ENCODE data around the gene PLK4. TPM values are rescaled to one million over a fixed set of nuclear protein-coding genes. Genes with fewer than 3 reads are reported as not detected.
"Not testable (repeated sequence)": the region's sequence is repeated elsewhere in the genome, so short reads cannot be mapped to it uniquely, and the experiment has no call there.

Gene PLK4
- total and polyA plus RNA-seq, 5 donors from 2014 or later = 1.3 to 13.8 (median 2.8) TPM

- Mint-ChIP-seq H3K27ac (no peak overlapping the region), H3K4me1 (no peaks in the 10 kb centered on the region), H3K9me3 (peaks cover 0 to 2% (median 0%) of the 10 kb centered on the region in 7 donors), H3K27me3 (peaks cover under 1% of the 10 kb centered on the region), H3K4me3 (no peak overlapping the region), H3K36me3 (peaks cover 24% of the 10 kb centered on the region)
- Histone ChIP-seq H3K27me3 (ENCODE audit: control insufficient read depth, insufficient read depth, low read length) (no peaks in the 10 kb centered on the region), H3K36me3 (ENCODE audit: control insufficient read depth, insufficient read depth, low read length) (peaks cover 38% of the 10 kb centered on the region), H3K4me1 (ENCODE audit: control insufficient read depth, insufficient read depth, low read length, poor library complexity, severe bottlenecking) (no peaks in the 10 kb centered on the region), H3K27ac (ENCODE audit: insufficient read depth, low read length, poor library complexity, severe bottlenecking) (no peak overlapping the region), H3K4me3 (ENCODE audit: low read depth, low read length) (no peak overlapping the region), H3K9me3 (ENCODE audit: control insufficient read depth in 2 of 2, low read length in 2 of 2) (no peaks in the 10 kb centered on the region)
- no peak for DNase-seq
- no peak for ATAC-seq (ENCODE audit: low read depth in 2 of 2)
Observed at GRCh38 chr4:127916512-127916911, 35.8 kb downstream of the PLK4 start.

DNA sequence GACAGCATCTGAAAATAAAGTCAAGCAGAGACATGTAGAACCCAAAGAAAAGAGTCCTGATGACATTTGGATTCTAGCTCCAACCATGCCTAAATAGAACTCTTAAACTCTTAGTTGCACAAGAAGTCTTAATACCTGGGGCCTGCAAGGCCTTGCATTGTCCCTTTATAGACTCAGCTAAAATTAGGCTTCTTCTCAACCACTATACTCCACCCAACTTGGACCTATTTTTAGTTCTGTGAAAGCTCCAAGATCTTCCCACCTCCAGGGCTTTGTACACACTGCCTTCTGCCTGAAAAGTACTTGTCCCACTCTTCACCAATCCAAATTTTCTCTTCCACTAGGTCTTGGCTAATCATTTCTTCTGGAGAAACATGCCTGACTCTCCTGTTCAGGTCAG, 36.5 kb downstream of the PLK4 start:
- Histone ChIP-seq H3K4me1 (ENCODE audit: control insufficient read depth, insufficient read depth, low read length, poor library complexity, severe bottlenecking) (no peaks in the 10 kb centered on the region), H3K9me3 (ENCODE audit: control insufficient read depth in 2 of 2, low read length in 2 of 2) (no peaks in the 10 kb centered on the region), H3K36me3 (ENCODE audit: control insufficient read depth, insufficient read depth, low read length) (peaks cover 43% of the 10 kb centered on the region), H3K4me3 (ENCODE audit: low read depth, low read length) (no peak overlapping the region), H3K27ac (ENCODE audit: insufficient read depth, low read length, poor library complexity, severe bottlenecking) (no peak overlapping the region), H3K27me3 (ENCODE audit: control insufficient read depth, insufficient read depth, low read length) (no peaks in the 10 kb centered on the region)
- no peaks in the 10 kb centered on the region for H3K4me1 Mint-ChIP-seq
- H3K4me3 Mint-ChIP-seq = no peak overlapping the region
- peaks cover 24% of the 10 kb centered on the region for H3K36me3 Mint-ChIP-seq
- DNase-seq (no peak), ATAC-seq (ENCODE audit: low read depth in 2 of 2) (no peak)
- no peaks in the 10 kb centered on the region for H3K27me3 Mint-ChIP-seq
- peaks cover 0 to 2% (median 0%) of the 10 kb centered on the region in 7 donors for H3K9me3 Mint-ChIP-seq
- H3K27ac Mint-ChIP-seq = no peak overlapping the region

DNA sequence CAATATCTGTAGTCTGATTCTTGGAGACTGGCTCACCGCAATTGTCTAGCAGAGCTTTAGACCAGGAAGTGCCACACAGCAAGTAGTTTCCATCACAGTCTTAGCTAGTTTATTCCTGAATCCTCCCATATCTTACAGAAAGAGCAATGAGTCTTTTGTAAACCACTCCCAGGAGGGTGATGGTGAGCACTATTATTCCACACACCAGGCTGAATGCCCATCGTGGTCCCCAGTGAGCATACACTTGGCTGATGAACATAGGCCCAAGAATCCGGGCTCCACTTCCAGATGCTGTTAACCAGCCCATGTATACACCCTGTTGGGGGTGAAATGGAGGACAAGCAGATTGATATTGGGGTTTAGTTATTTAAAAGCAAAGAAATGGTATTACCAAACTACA, 39.8 kb downstream of the PLK4 start:
- H3K9me3 ChIP-seq (ENCODE audit: control insufficient read depth in 2 of 2, low read length in 2 of 2) = no peaks in the 10 kb centered on the region
- no peak for DNase-seq
- no peaks in the 10 kb centered on the region for H3K27me3 ChIP-seq (ENCODE audit: control insufficient read depth, insufficient read depth, low read length)
- H3K27me3 Mint-ChIP-seq = no peaks in the 10 kb centered on the region
- H3K27ac Mint-ChIP-seq = no peak overlapping the region
- ATAC-seq (ENCODE audit: low read depth in 2 of 2) = no peak
- no peak overlapping the region for H3K27ac ChIP-seq (ENCODE audit: insufficient read depth, low read length, poor library complexity, severe bottlenecking)
- H3K4me3 Mint-ChIP-seq = no peak overlapping the region
- no peaks in the 10 kb centered on the region for H3K4me1 ChIP-seq (ENCODE audit: control insufficient read depth, insufficient read depth, low read length, poor library complexity, severe bottlenecking)
- peaks cover 0 to 2% (median 0%) of the 10 kb centered on the region in 7 donors for H3K9me3 Mint-ChIP-seq
- no peak overlapping the region for H3K4me3 ChIP-seq (ENCODE audit: low read depth, low read length)
- peaks cover 0 to 11% (median 4%) of the 10 kb centered on the region in 4 donors for H3K4me1 Mint-ChIP-seq
- H3K36me3 Mint-ChIP-seq = peaks cover 47% of the 10 kb centered on the region
- peaks cover 50% of the 10 kb centered on the region for H3K36me3 ChIP-seq (ENCODE audit: control insufficient read depth, insufficient read depth, low read length)

GRCh38 chr4:127922226-127922625, 41.5 kb downstream of the PLK4 start:
- peaks cover 0 to 2% (median 0%) of the 10 kb centered on the region in 7 donors for H3K9me3 Mint-ChIP-seq
- H3K36me3 Mint-ChIP-seq = peaks cover 55% of the 10 kb centered on the region
- H3K36me3 ChIP-seq (ENCODE audit: control insufficient read depth, insufficient read depth, low read length) = peaks cover 52% of the 10 kb centered on the region
- ATAC-seq (ENCODE audit: low read depth in 2 of 2) (no peak), DNase-seq (no peak)
- H3K27me3 Mint-ChIP-seq = no peaks in the 10 kb centered on the region
- H3K27ac Mint-ChIP-seq = no peak overlapping the region
- H3K4me1 Mint-ChIP-seq = peaks cover 0 to 11% (median 4%) of the 10 kb centered on the region in 4 donors
- H3K27me3 ChIP-seq (ENCODE audit: control insufficient read depth, insufficient read depth, low read length) = no peaks in the 10 kb centered on the region
- H3K4me3 Mint-ChIP-seq = no peak overlapping the region
- H3K4me3 ChIP-seq (ENCODE audit: low read depth, low read length) = no peak overlapping the region
- no peak overlapping the region for H3K27ac ChIP-seq (ENCODE audit: insufficient read depth, low read length, poor library complexity, severe bottlenecking)
- no peaks in the 10 kb centered on the region for H3K9me3 ChIP-seq (ENCODE audit: control insufficient read depth in 2 of 2, low read length in 2 of 2)
- no peaks in the 10 kb centered on the region for H3K4me1 ChIP-seq (ENCODE audit: control insufficient read depth, insufficient read depth, low read length, poor library complexity, severe bottlenecking)

DNA sequence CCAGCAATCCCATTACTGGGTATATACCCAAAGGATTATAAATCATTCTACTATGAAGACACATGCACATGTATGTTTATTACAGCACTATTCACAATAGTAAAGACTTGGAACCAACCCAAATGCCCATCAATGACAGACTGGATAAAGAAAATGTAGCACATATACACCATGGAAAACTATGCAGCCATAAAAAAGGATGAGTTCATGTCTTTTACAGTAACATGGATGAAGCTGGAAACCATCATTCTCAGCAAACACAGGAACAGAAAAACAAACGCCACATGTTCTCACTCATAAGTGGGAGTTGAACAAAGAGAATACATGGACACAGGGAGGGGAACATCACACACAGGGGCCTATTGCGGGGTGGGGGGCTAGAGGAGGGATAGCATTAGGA, 45.0 kb downstream of the PLK4 start:
- Mint-ChIP-seq H3K4me1 (peaks cover 0 to 13% (median 4%) of the 10 kb centered on the region in 4 donors), H3K36me3 (peaks cover 46% of the 10 kb centered on the region)
- not testable (repeated sequence) for ATAC-seq (ENCODE audit: low read depth in 2 of 2); H3K9me3 Mint-ChIP-seq; DNase-seq; H3K4me3 Mint-ChIP-seq; H3K4me3 ChIP-seq (ENCODE audit: low read depth, low read length); H3K27ac Mint-ChIP-seq; H3K27ac ChIP-seq (ENCODE audit: insufficient read depth, low read length, poor library complexity, severe bottlenecking); H3K27me3 Mint-ChIP-seq; H3K27me3 ChIP-seq (ENCODE audit: control insufficient read depth, insufficient read depth, low read length); H3K4me1 ChIP-seq (ENCODE audit: control insufficient read depth, insufficient read depth, low read length, poor library complexity, severe bottlenecking); H3K9me3 ChIP-seq (ENCODE audit: control insufficient read depth in 2 of 2, low read length in 2 of 2)
- H3K36me3 ChIP-seq (ENCODE audit: control insufficient read depth, insufficient read depth, low read length) = peaks cover 41% of the 10 kb centered on the region

DNA sequence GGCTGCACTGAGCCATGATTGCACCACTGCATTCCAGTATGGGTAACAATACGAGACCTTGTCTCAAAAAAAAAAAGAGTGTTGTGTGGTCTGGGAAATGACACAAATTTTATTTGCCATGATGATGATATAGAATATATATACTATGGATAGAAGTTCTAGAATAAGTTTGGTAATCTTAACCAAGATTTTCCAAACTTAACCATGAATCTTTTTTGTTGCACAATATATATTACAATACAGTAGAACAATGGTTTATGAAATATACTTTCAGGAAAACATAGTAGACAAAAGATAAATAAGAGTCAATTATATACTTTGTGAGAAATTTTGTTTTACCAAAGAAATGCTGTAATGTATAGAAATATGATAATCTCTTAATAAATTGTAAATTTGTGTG, 49.5 kb downstream of the PLK4 start:
- Mint-ChIP-seq H3K4me1 (peaks cover 0 to 5% (median 3%) of the 10 kb centered on the region in 4 donors), H3K27ac (no peak overlapping the region)

DNA sequence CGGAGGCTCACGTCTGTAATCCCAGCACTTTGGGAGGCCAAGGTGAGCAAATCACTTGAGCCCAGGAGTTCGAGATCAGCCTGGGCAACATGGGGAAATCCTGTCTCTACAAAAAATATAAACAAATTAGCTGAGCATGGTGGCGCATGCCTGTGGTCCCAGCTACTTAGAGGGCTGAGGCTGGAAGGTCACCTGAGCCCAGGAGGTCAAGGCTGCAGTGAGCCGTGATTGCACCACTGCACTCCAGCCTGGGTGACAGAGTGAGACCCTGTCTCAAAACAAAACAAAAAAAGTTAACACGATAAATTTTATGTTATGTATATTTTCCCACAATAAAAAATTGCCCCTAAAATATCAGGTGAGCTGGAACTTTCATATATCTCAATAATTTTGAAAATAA, 51.1 kb downstream of the PLK4 start:
- not testable (repeated sequence) for H3K27me3 Mint-ChIP-seq; H3K27me3 ChIP-seq (ENCODE audit: control insufficient read depth, insufficient read depth, low read length); ATAC-seq (ENCODE audit: low read depth in 2 of 2); DNase-seq; H3K4me1 Mint-ChIP-seq; H3K4me3 Mint-ChIP-seq; H3K4me1 ChIP-seq (ENCODE audit: control insufficient read depth, insufficient read depth, low read length, poor library complexity, severe bottlenecking); H3K27ac ChIP-seq (ENCODE audit: insufficient read depth, low read length, poor library complexity, severe bottlenecking); H3K9me3 Mint-ChIP-seq; H3K4me3 ChIP-seq (ENCODE audit: low read depth, low read length); H3K27ac Mint-ChIP-seq; H3K9me3 ChIP-seq (ENCODE audit: control insufficient read depth in 2 of 2, low read length in 2 of 2)
- H3K36me3 ChIP-seq (ENCODE audit: control insufficient read depth, insufficient read depth, low read length) = peaks cover 11% of the 10 kb centered on the region
- H3K36me3 Mint-ChIP-seq = peaks cover 14% of the 10 kb centered on the region

More for the DNA sequence above, 49.5 kb downstream of the PLK4 start:
- ATAC-seq (ENCODE audit: low read depth in 2 of 2) = no peak
- H3K4me3 ChIP-seq (ENCODE audit: low read depth, low read length) = no peak overlapping the region
- peaks cover 27% of the 10 kb centered on the region for H3K36me3 Mint-ChIP-seq
- no peaks in the 10 kb centered on the region for H3K9me3 ChIP-seq (ENCODE audit: control insufficient read depth in 2 of 2, low read length in 2 of 2)
- no peak overlapping the region for H3K4me3 Mint-ChIP-seq
- H3K27me3 ChIP-seq (ENCODE audit: control insufficient read depth, insufficient read depth, low read length) = no peaks in the 10 kb centered on the region
- H3K4me1 ChIP-seq (ENCODE audit: control insufficient read depth, insufficient read depth, low read length, poor library complexity, severe bottlenecking) = no peaks in the 10 kb centered on the region
- no peak for DNase-seq
- no peaks in the 10 kb centered on the region for H3K27me3 Mint-ChIP-seq
- peaks cover 21% of the 10 kb centered on the region for H3K36me3 ChIP-seq (ENCODE audit: control insufficient read depth, insufficient read depth, low read length)
- peaks cover 0 to 2% (median 0%) of the 10 kb centered on the region in 7 donors for H3K9me3 Mint-ChIP-seq
- no peak overlapping the region for H3K27ac ChIP-seq (ENCODE audit: insufficient read depth, low read length, poor library complexity, severe bottlenecking)

- Mint-ChIP-seq H3K27ac (peak overlapping the region in 1 of 3 donors; percentile 32), H3K27me3 (no peaks in the 10 kb centered on the region), H3K4me3 (no peak overlapping the region), H3K9me3 (no peaks in the 10 kb centered on the region), H3K4me1 (peaks cover 0 to 12% (median 0%) of the 10 kb centered on the region in 4 donors), H3K36me3 (peaks cover 27% of the 10 kb centered on the region)
- peaks cover 18% of the 10 kb centered on the region for H3K36me3 ChIP-seq (ENCODE audit: control insufficient read depth, insufficient read depth, low read length)
- no peak overlapping the region for H3K27ac ChIP-seq (ENCODE audit: insufficient read depth, low read length, poor library complexity, severe bottlenecking)
- H3K9me3 ChIP-seq (ENCODE audit: control insufficient read depth in 2 of 2, low read length in 2 of 2) = no peaks in the 10 kb centered on the region
- H3K4me1 ChIP-seq (ENCODE audit: control insufficient read depth, insufficient read depth, low read length, poor library complexity, severe bottlenecking) = no peaks in the 10 kb centered on the region
- H3K27me3 ChIP-seq (ENCODE audit: control insufficient read depth, insufficient read depth, low read length) = no peaks in the 10 kb centered on the region
- no peak for DNase-seq
- ATAC-seq (ENCODE audit: low read depth in 2 of 2) = no peak
- H3K4me3 ChIP-seq (ENCODE audit: low read depth, low read length) = no peak overlapping the region
Observed at GRCh38 chr4:127936974-127937373, 56.3 kb downstream of the PLK4 start.
